ENCODE data around the gene FMC1. TPM values are rescaled to one million over a fixed set of nuclear protein-coding genes. Genes with fewer than 3 reads are reported as not detected.

FMC1 gene
- total RNA-seq: 10 to 100 TPM in 1 of 4 donors, 1 to 10 TPM in 2, not detected in 1; 4.4 to 12.1 (median 5.4) TPM

DNA sequence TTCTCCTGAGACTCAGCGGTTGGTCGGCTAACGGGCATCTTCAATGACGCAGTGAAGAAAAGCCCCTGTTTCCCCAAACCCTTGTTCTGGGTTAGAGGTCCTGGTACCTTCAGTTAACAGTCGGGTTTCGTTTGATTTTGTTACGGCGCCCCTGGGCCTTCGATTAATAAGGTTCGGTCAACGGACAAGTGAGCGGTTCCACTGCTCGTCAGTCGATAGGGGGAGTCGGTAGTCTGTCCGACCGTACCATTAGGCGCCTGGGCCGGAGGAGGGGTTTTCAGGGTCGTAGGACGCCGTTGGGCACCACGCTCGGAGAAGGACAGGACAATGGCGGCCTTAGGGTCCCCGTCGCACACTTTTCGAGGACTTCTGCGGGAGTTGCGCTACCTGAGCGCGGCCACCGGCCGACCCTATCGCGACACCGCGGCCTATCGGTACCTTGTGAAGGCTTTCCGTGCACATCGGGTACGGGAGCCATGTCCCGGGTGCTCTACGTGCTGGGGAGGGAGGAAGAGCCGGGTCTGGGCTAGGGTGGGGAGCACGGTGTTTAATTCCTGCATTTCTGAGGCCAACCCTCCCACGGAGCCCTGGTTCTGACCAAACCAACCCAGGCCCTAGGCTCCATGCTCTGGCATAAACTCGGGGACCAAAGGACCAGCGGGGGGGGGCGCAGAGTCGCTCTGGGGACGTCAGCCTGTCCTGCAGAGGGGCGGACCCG is at the start of gene FMC1:
FMC1 (plus strand) TSS at position 280 of the 718 bp plus-strand sequence; CDS start at position 328, 48 bp downstream.
- Histone ChIP-seq H3K27ac (peak within 1 kb of the TSS; percentile 91 to 100 (median 98)), H3K36me3 (peaks cover 0 to 10% (median 0%) of the 10 kb centered on the region in 3 donors), H3K27me3 (no peaks in the 10 kb centered on the region), H3K9me3 (no peaks in the 10 kb centered on the region), H3K4me3 (peak within 1 kb of the TSS; percentile 59 to 98 (median 78)), H3K4me1 (peaks cover 0 to 6% (median 0%) of the 10 kb centered on the region in 4 donors)
- TF ChIP-seq CTCF (IDR thresholded peaks at IDR 0.05) (peak in 4 of 6 experiments; percentile 46 to 58 (median 56)), POLR2A (IDR thresholded peaks at IDR 0.05) (peak; percentile 29 to 48)
- DNase-seq: peak; percentile 91 to 96 (median 92)

- H3K36me3 ChIP-seq: peaks cover 0 to 16% (median 0%) of the 10 kb centered on the region in 3 donors
- H3K27ac ChIP-seq: no peak overlapping the region
- DNase-seq: no peak
- no peak overlapping the region for H3K4me3 ChIP-seq
- H3K27me3 ChIP-seq: no peaks in the 10 kb centered on the region
- TF ChIP-seq POLR2A (IDR thresholded peaks at IDR 0.05) (no peak), CTCF (IDR thresholded peaks at IDR 0.05) (no peak)
- no peaks in the 10 kb centered on the region for H3K9me3 ChIP-seq
- peaks cover 0 to 6% (median 0%) of the 10 kb centered on the region in 4 donors for H3K4me1 ChIP-seq
Measured at GRCh38 chr7:139292821-139293220, 48.3 kb upstream of the FMC1 start.

DNA sequence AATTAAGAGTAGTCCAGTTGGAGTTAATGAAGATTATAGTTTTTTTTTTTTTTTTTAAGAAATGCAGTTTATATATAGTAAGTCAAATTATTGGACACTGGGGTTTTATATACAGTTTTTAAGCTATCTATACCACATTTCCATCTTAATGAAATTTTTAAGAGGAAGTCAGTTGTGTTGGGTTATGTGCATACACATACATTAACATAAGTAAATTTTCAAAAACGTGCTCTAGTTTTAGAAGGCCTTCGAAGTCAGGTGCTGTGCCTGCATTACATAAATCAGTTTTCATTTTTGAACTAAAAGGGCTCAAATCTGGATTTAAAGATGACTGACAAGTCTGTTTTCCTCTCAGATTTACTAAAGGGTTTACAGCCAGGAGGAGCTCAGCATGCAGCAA is 47.6 kb upstream of the FMC1 start:
- Histone ChIP-seq H3K27me3 (no peaks in the 10 kb centered on the region), H3K36me3 (peaks cover 0 to 18% (median 0%) of the 10 kb centered on the region in 3 donors), H3K4me3 (no peak overlapping the region), H3K27ac (no peak overlapping the region), H3K9me3 (no peaks in the 10 kb centered on the region), H3K4me1 (peaks cover 0 to 6% (median 0%) of the 10 kb centered on the region in 4 donors)
- no peak for DNase-seq
- no peak for TF ChIP-seq CTCF (IDR thresholded peaks at IDR 0.05)
- no peak for TF ChIP-seq POLR2A (IDR thresholded peaks at IDR 0.05)

- Histone ChIP-seq H3K27ac (no peak overlapping the region), H3K27me3 (no peaks in the 10 kb centered on the region), H3K4me3 (no peak overlapping the region), H3K4me1 (peaks cover 0 to 9% (median 0%) of the 10 kb centered on the region in 4 donors), H3K36me3 (peaks cover 0 to 25% (median 0%) of the 10 kb centered on the region in 3 donors), H3K9me3 (no peaks in the 10 kb centered on the region)
- no peak for TF ChIP-seq CTCF (IDR thresholded peaks at IDR 0.05)
- no peak for TF ChIP-seq POLR2A (IDR thresholded peaks at IDR 0.05)
- no peak for DNase-seq
Measured at GRCh38 chr7:139294241-139294640, 46.9 kb upstream of the FMC1 start.

DNA sequence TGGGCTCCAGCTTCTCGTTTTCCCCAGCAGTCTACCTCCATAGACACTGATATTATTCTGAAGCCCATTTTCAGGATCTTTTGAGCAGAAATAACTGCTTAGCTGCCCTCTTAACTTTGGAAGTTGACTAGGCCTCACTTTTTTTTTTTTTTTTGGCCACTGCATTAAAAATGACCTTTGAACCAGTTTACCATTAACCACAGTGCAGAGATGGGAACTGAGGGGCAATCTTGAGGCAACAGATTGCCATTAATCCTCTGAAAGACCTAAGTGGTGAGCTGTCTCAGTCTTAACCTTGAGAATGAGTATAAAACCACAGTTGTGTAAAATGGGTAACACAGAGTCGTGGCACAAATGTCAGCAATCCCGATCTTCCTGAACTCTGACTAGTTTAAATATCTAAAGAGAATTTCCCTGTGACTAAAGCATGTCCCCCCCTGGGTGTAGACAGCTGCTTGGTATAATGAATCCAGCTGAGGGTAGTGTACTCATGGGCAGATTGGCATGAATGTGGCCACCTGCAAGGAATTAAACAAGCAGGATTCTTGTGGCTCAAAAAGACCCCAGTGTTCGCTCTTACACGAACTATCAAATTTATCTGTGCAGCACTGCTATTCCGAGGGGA is 46.1 kb upstream of the FMC1 start:
- Histone ChIP-seq H3K27ac (no peak overlapping the region), H3K4me3 (no peak overlapping the region), H3K27me3 (no peaks in the 10 kb centered on the region), H3K9me3 (no peaks in the 10 kb centered on the region), H3K36me3 (peaks cover 0 to 25% (median 0%) of the 10 kb centered on the region in 3 donors), H3K4me1 (peaks cover 0 to 9% (median 0%) of the 10 kb centered on the region in 4 donors)
- DNase-seq: no peak
- TF ChIP-seq POLR2A (IDR thresholded peaks at IDR 0.05) (no peak), CTCF (IDR thresholded peaks at IDR 0.05) (no peak)
